ENCODE measurements around the gene INPP5F. TPM values are rescaled to one million over a fixed set of nuclear protein-coding genes. Genes with fewer than 3 reads are reported as not detected.

Gene INPP5F
- total RNA-seq, 1 experiment from 2014 or later = 14.9 TPM

- H3K4me1 Mint-ChIP-seq (ENCODE audit: insufficient read depth, unreplicated experiment) = peaks cover 28% of the 10 kb centered on the region
- intact Hi-C loops (cut with micrococcal nuclease) = loop anchor here (1.0 kb wide), 1 partner anchor 19 kb away; the partner anchor contains the start of gene SEC23IP
- TF ChIP-seq CTCF (IDR thresholded peaks at IDR 0.05; ENCODE audit: unreplicated experiment) = no peak
- BruUV-seq (replicated peaks) = no TSS peak
- peak overlapping the region; percentile 87 for H3K4me3 Mint-ChIP-seq (ENCODE audit: unreplicated experiment)
- peak overlapping the region; percentile 59 for H3K27ac Mint-ChIP-seq (ENCODE audit: low read depth, unreplicated experiment)
- H3K36me3 Mint-ChIP-seq (ENCODE audit: insufficient read depth, unreplicated experiment) = peaks cover 17% of the 10 kb centered on the region
- POLR2A ChIA-PET = interaction anchor here (0.6 to 4.4 kb wide), 32 partner anchors 10 to 768 kb away, joined by 3 to 122 read pairs (median 7); partner anchors contain the start of genes BAG3, INPP5F, SEC23IP and TIAL1
- CTCF ChIA-PET = interaction anchor here (0.5 to 5.0 kb wide), 11 partner anchors 8 to 684 kb away, joined by 3 to 41 read pairs (median 4); partner anchors contain the start of gene SEC23IP
- no peaks in the 10 kb centered on the region for H3K9me3 Mint-ChIP-seq (ENCODE audit: unreplicated experiment)
- peak; percentile 77 for DNase-seq (ENCODE audit: unreplicated experiment)
- H3K27me3 Mint-ChIP-seq (ENCODE audit: insufficient read depth, unreplicated experiment) = no peaks in the 10 kb centered on the region
These were observed 147.2 kb downstream of the INPP5F start for GRCh38 chr10:119872860-119873681.

- intact Hi-C loops (cut with micrococcal nuclease) = no loop called here
- H3K4me1 Mint-ChIP-seq (ENCODE audit: insufficient read depth, unreplicated experiment) = peaks cover 6% of the 10 kb centered on the region
- no peak for DNase-seq (ENCODE audit: unreplicated experiment)
- TF ChIP-seq CTCF (IDR thresholded peaks at IDR 0.05; ENCODE audit: unreplicated experiment) = no peak
- ChIA-PET CTCF (no interaction called here), POLR2A (no interaction called here)
- H3K9me3 Mint-ChIP-seq (ENCODE audit: unreplicated experiment) = no peaks in the 10 kb centered on the region
- no TSS peak for BruUV-seq (replicated peaks)
- H3K27ac Mint-ChIP-seq (ENCODE audit: low read depth, unreplicated experiment) = no peak overlapping the region
- H3K36me3 Mint-ChIP-seq (ENCODE audit: insufficient read depth, unreplicated experiment) = peaks cover 13% of the 10 kb centered on the region
- no peak overlapping the region for H3K4me3 Mint-ChIP-seq (ENCODE audit: unreplicated experiment)
- H3K27me3 Mint-ChIP-seq (ENCODE audit: insufficient read depth, unreplicated experiment) = no peaks in the 10 kb centered on the region
These were observed 152.7 kb downstream of the INPP5F start for GRCh38 chr10:119878524-119878923.

Other genes starting within 250 kb of the INPP5F start
- 17.0 and 26.0 TPM in 2 replicates for gene RGS10, start 183.3 kb upstream of the INPP5F start, total RNA-seq (2022)
- gene TIAL1, start 129.1 kb upstream of the INPP5F start, total RNA-seq (2022) = 117 and 149 TPM in 2 replicates
- gene BAG3, start 74.7 kb upstream of the INPP5F start, total RNA-seq (2022) = 53.7 and 55.2 TPM in 2 replicates
- 55.3 and 71.0 TPM in 2 replicates for gene MCMBP, start 146.8 kb downstream of the INPP5F start, total RNA-seq (2022)
- gene SEC23IP, start 166.7 kb downstream of the INPP5F start, total RNA-seq (2022) = 60.5 and 64.9 TPM in 2 replicates